ENCODE data around the gene XIRP2. TPM values are rescaled to one million over a fixed set of nuclear protein-coding genes. Genes with fewer than 3 reads are reported as not detected.

XIRP2 gene
- total and polyA plus RNA-seq, 2 of the 8 experiments (the other 6 are each of a cell fraction or from before 2014, with no cell fraction given), result 0.11 TPM; not detected in 1

DNA sequence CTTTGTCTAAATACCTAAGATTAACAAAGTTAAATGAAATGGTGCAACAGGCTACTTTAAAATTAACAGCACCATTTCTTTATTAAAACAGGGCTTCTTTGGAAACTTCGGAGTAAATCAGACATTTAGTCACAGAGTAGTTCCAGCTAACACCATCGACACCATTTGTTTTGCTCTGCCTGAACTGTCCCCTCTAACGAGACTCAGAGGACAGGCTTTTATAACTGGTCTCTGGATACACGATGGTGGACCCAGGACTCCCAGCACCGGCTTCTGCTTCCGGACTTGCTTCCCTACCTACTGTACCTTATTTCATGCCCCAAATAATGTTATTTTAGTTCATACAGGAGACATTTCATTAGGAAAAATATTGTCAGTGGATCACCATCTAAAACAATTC lies 252.1 kb downstream of the XIRP2 start (continued):
- TF ChIP-seq BRCA1 (IDR thresholded peaks at IDR 0.05; ENCODE audit: low read depth, low read length), result no peak
- TF ChIP-seq CTBP2 (IDR thresholded peaks at IDR 0.05; ENCODE audit: borderline replicate concordance, insufficient read depth, insufficient read length, low read length), result no peak
- no peak for TF ChIP-seq SRF (IDR thresholded peaks at IDR 0.05; ENCODE audit: low read depth, low read length)
- TF ChIP-seq ASH2L (IDR thresholded peaks at IDR 0.05; ENCODE audit: low read length), result no peak
- TF ChIP-seq CHD2 (IDR thresholded peaks at IDR 0.05; ENCODE audit: low read length), result no peak
- TF ChIP-seq KDM4A (IDR thresholded peaks at IDR 0.05; ENCODE audit: low read depth, low read length, severe bottlenecking), result no peak
- no peak for TF ChIP-seq SIX5 (IDR thresholded peaks at IDR 0.05; ENCODE audit: low read depth, low read length)
- no peak for TF ChIP-seq HDAC2 (IDR thresholded peaks at IDR 0.05; ENCODE audit: borderline replicate concordance in 1 of 2, low read depth in 2 of 2, low read length in 2 of 2)

Data from H1 (cell line).